Left ventricle myocardium superior (tissue), 1 donor: ENCODE results near the gene NXNL2. TPM values are rescaled to one million over a fixed set of nuclear protein-coding genes. Genes with fewer than 3 reads are reported as not detected.
A peak's percentile ranks its signal among the peaks of the same experiment; 100 is the strongest.

Experiments used
- ATAC-seq: fragments of 200-7000 bp; cut with Tn5 transposase; one replicate; pipeline ENCODE4 v1.9.1; 2020; ENCODE audit warnings: mild to moderate bottlenecking, moderate library complexity
- DNase-seq: peaks from one replicate; pipeline ENCODE4 v3.0.0-alpha.2; 2020
- intact Hi-C: fragments of 100-400 bp; cut with micrococcal nuclease; formaldehyde crosslinking; loops from one replicate; pipeline ENCODE4 v1.11.0; 2022
- total RNA-seq: library from RNA; stranded (reverse); fragmentation: NEBNext Ultra II Directional; extraction: Animal tissue kit (Norgen Biotek cat#: 25700); gene quantifications from one replicate; pipeline ENCODE4 v1.2.1, GENCODE V29; 2021
- donor health status: DM: no; HTN: yes; CAD: no; lungs with severe emphysema.

Gene NXNL2
- total RNA-seq, 1 donor from 2014 or later = not detected

DNA sequence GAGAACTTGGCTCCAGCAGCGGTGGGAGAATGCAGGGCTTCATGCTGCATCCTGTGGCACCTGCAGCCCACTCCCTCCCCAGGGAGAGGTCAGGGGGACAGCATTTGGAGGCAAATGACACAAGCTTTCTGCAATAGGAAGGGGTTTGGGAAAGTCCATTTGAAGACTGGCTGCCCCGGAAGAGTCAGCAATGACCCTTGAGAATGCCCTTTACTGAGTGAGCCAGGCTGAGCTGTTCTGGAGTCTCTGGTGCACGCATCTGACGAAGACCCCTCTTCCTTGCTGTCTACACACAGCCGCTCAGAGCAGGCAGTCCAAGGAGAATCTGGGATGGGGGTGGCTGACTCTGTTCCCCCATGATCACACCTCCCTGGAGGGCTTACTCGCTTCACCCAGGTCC lies 5.5 kb upstream of the NXNL2 start:
- DNase-seq = no peak
- ATAC-seq = no peak
- intact Hi-C loops = no loop called here

DNA sequence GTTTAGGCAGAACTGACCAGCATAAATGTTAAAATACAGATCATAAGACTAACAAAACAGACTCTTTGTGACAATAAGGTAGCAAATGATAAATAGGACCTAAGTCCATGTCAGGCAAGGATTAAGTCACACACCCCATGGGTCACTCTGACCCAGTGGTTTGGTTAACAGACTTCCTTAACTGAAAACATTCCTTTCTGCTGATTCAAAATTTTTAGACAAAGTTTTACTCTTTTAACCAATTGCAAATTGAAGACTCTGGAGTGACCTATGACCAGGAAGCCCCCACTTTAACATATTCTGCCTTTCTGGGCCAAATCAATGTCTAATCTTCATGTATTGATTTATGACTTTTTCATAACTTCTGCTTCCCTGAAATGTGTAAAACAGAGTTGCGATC lies 4.9 kb upstream of the NXNL2 start:
- no peak for DNase-seq
- intact Hi-C loops = no loop called here
- ATAC-seq = no peak

DNA sequence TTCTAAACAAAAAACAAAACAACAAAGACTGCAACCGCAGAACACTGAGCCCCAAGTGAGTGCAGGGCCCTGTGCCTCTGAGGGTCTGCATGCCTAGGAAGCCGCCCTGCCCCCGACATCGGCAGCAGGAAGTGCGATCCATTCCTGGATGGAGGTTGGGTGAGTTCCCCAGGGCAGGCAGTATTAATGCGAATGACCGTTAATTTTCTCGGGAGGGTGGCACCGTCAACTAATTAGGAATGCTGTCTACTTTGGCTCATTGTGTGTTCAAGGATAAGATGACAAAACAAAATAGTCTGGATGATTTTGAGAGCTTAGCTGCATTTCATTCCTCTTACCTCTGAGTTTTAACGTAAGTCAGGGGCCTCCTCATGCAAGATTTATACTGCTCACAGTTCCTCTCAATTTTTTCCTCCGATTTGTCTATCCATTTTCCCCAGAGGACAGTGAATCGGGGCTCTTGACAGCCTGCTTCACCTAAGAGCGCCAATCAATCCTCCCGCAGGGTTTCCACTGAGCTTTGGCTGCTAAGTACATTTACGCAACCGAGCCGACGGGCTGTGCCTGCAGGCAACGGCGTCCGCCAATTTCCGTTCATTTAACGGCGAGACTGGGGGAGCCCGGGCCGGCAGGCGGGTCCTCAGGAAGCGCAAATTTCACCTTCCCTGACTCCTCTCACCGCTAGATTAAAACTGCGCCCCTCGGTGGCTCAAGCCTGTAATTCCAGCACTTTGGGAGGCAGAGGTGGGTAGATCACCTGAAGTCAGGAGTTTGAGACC lies 2.9 kb upstream of the NXNL2 start:
- DNase-seq (peak; percentile 48), ATAC-seq (no peak)
- intact Hi-C loops = no loop called here

DNA sequence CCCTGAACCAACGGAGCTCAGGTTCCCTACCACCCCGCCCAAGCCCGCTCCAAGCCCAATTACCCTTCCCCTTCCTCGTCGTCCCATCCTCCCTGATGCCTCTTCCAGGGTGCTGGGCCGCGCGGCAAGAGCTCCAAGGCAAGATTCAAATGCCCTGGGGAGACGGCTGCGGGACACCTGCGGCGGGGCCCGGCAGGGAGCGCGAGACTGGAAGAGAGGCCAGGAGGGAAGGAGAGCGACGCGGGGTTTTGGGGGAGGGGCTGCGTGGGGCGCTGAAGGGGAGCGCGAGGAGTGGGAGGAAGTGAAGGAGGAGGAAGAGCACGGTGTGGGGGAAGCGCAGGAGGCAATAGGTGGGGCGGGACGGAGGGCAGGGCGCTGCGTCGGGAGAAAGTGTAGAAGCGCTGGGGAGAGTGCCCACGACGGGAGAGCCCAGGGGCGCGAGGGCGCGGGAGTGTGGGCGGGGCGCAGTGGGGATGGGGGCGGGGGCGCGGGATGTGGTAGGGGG lies 975 bp upstream of the NXNL2 start:
- peak; percentile 46 for DNase-seq
- intact Hi-C loops = no loop called here
- peak; percentile 39 for ATAC-seq

DNA sequence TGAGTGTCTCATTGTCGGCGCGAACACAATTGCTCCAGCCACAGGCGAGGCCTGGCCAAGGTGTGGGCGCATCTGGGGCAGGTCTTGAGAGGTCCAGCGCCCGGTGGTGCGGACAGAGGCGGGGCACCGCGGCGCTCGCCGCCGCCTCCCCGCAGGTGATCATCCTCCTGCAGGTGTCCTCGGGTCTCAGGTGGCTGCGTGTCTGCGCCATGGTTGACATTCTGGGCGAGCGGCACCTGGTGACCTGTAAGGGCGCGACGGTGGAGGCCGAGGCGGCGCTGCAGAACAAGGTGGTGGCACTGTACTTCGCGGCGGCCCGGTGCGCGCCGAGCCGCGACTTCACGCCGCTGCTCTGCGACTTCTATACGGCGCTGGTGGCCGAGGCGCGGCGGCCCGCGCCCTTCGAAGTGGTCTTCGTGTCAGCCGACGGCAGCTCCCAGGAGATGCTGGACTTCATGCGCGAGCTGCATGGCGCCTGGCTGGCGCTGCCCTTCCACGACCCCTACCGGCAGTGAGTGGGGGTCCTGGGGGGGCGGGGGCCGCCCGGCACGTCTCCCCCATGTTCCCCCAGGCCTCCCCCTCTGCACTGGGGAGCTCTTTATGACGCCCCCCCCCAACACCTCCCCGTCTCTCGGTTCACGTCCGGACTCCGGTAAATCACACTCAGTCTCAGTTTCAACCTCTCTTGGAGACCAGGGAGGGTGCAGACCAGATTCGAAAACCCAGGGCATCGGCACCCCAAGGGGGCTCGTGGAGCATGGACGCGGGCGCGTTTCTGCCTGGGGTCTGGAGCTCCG lies 446 bp downstream of the NXNL2 start:
- intact Hi-C loops = no loop called here
- peak; percentile 46 for DNase-seq
- ATAC-seq = no peak

DNA sequence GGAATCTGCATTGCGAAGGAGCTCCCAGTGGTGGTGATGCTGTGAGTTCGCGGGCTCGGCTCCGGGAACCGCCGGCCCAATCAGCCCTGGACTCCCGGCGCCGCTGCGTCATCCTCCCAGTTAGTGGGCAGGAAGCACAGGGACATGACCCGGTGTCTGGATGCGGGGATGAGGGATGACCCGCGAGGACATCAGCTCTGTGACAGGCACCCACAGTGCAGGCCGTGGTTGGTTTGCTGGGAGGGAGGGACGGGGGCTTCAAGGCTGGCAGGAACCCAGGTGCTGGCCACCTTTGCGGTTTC lies 996 bp downstream of the NXNL2 start:
- DNase-seq = peak; percentile 34
- intact Hi-C loops = no loop called here
- ATAC-seq = no peak

DNA sequence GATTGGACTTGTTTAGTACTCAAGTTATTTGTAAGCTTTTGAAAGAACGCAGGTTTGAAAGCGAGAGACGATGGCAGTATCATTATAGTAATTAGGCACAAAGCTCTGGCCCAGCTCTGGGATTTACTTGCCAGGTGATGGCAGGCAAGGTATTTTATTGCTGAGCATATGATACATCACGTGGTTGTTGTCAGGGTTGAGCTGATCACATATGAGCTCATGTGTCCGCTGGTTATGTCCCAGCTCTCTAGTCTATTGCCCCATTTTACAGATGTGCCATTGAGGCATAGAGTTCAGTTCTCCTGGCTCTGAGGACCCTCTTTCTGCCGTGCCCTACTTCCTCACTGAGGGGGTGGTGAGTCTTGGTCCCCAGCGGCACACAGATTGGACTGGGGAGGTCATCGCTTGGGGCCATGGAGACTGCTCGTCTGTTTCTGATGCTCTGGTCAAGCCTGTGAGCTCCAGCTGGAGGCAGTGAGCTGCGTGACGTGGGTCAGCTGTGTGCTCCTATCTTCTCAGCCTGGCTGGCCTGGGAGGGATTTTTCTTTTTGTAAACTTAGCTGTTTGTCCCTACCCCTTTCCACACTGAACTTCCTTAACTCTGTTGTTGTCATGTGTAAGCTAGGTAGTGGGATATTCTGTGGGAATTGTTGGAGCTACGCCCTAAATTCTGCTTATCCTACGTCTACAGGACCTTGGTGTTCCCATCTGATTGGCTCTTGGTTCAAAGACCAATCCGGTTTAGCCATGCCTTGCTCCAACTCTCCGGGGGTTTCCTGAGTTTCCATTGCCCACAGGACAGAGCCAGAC lies 2.2 kb downstream of the NXNL2 start:
- ATAC-seq (peak; percentile 15), DNase-seq (peak; percentile 50)
- intact Hi-C loops = no loop called here

DNA sequence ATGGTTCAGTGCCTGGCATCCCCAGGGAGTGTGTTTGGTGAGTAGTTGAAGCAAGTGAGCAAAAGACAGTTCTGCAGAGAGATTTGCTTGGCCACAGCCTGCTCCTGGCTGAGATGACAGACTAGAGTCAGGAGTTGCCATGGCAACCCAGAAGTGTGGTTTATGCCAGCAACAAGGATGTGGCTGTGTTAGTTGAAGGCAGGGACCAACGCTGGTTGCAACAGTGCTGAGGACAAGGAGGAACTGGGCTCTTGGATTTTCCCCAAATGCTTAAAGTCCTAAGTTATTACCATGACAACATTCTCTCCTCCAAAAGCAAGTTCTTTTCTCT lies 2.7 kb downstream of the NXNL2 start:
- intact Hi-C loops = no loop called here
- DNase-seq (peak; percentile 47), ATAC-seq (peak; percentile 57)

DNA sequence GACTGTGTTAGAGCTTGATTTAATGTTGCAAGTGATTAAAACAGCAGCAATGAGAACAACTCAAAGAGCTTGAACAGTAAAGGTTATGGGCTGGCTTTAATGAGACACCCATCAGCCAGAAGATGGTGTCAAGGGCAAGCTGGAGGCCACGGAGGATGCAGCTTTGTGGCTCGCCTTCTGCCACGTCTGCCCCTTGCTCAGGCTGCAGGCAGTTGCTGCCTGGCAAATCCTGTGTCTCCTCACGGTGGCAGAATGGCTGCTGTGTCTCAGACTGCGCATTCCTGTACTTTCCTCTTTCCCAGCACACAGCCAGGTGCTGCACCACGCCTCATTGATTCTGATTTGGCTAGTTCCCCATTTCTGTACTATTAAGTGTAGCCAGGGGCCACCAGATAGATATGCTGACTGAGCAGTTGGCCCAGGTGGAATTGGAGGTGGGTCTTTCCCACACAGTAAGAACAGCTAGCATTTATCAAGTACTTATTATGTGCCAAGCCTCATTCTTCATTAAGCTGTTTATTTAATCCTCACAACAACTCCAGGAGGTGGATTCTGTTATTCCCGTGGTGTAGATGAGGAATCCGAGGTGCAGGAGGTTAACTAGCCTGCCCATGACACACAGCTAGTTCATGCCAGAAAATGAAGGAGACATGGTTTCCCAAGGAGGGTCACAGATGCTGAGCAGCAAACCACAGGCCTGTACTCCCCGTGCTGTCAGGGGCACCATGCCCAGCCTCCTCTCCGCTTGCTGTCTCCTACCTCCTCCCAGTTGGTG lies 3.5 kb downstream of the NXNL2 start:
- no peak for DNase-seq
- intact Hi-C loops = no loop called here
- ATAC-seq = no peak

DNA sequence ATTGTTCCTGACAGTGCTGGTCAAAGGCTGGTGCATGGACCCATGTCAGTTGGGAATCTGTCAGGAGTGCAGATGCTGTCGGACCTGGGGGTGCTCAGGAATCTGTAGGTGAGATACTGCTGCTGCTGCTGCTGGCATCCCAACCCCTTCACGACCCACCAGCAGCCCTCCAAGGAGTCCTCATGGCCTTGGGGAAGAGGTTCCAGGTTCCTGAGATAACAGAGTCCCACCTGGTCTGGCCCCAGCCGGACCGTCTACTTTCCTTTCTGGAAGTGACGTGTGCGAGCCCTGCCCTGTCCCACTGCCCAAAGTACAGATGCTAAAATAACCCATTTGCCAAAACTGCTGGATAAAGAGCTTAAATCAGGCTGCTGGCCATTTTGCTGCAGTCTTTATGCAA lies 4.3 kb downstream of the NXNL2 start:
- intact Hi-C loops = no loop called here
- DNase-seq (no peak), ATAC-seq (no peak)

DNA sequence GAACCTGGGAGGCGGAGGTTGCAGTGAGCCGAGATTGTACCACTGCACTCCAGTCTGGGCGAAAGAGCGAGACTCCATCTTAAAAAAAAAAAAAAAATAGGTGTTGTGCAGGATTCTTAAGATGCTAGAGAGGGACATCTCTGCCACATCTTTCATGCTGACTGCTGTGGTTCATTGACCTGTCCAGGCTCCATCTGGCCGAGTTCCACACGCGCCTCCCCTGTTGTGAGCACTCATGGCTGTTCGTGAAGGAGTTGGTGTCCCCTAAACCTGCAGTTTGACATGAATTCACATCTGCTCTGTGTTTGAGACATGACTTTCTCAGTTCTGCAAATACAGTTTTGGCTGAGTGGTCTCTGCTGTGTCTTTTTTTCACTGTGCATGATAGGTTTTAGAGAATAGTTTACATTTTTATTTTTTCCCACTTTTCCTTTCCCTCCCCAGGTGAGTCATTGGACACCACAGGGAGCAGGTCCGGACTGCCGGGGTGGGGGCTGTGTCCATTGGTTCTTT lies 5.3 kb downstream of the NXNL2 start:
- ATAC-seq (no peak), DNase-seq (no peak)
- intact Hi-C loops = no loop called here

DNA sequence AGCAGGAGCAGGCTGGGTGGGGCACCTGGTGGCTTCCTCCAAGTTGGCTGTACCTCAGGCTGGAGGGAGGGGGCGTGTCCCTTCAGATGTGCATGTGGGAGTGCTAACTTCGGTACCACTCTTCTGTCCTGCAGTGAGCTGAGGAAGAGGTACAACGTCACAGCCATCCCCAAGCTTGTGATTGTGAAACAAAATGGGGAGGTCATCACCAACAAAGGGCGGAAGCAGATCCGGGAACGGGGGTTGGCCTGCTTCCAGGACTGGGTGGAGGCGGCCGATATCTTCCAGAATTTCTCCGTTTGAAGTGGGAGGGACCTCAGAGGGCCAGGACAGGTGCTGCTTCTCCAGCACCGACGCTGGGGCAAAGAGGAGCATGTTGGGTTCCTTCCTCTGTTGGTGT lies 9.3 kb downstream of the NXNL2 start:
- intact Hi-C loops = no loop called here
- DNase-seq = no peak
- ATAC-seq = no peak

DNA sequence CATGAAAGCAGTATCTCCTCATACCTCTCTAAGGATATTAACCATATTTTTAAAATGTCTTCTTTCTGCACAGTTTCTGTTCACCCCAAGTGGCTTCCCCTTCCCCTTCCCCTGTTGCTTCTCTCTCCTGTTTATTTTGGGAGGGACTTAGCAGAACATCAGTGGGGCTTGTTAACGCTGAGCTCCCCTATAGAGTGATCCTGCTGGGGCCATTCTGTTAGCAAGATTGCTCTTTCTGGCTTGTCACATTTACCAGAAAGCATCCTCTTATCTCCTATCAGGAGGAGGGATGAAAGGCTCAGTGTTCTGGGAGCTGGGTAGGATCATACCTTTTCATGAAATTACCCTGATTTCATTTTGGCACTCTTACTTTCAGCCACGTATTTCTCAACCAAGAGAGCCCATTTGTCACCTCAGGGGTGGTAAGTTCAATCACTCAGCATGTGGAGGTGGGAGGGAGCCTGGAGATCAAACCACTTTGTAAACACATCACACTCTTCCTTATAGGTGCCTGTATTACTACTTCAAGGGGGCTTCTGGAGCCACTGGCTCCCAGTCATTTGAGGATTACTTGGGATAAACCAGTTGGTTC lies 16.7 kb downstream of the NXNL2 start:
- no peak for ATAC-seq
- intact Hi-C loops = no loop called here
- DNase-seq = no peak

DNA sequence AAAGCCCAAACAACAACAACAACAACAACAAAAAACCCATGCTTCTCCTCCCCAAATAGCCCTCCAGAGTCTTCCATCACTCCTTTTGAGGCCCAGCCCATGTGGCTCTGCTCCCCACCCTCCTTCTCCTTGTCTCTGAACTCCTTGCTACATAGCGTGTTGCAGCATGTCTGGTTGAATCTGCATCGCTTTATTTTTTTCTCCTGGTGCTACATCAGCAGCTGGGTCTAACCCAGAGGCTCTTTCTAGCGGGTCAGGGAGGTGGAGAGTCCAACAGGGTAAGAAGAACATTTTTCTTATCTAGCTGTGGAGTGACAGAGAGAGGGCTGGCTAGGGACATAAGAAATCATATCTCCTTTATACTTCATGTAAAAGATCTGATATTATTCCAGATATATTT lies 18.4 kb downstream of the NXNL2 start:
- intact Hi-C loops = no loop called here
- DNase-seq = no peak
- no peak for ATAC-seq

DNA sequence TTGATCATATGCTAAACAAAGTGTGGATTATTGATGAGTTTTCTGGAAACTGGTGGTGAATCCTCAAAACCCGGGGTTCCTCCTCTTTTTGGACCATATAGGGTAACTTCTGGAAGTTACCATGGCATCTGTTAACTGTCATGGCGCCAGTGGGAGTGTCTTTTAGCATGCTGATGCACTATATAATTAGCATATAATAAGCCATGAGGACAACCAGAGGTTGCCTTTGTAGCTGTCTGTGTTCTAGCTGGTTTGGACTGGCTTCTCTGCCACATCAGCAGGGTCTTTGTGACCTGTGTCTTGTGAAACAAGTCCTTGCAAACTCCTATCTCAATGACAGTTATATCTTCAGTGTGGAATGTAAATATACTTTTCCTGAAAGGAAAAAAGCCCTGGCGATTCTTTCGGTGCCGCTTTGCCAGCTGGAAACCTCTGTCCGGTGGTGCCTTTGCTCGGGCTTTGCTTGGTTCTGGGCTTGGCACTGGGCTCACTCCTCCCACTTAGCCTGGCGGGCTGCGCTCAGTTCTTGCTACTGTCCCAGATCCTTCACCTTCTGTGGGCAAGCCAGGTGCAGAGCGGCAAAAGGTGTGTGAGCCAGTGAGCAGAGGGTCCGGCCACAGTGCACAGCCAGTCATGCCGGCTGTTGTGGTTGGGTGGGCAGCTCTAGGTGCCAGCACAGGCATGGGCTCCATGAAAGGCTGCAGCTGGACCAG lies 20.4 kb downstream of the NXNL2 start:
- ATAC-seq (no peak), DNase-seq (no peak)
- intact Hi-C loops = no loop called here

DNA sequence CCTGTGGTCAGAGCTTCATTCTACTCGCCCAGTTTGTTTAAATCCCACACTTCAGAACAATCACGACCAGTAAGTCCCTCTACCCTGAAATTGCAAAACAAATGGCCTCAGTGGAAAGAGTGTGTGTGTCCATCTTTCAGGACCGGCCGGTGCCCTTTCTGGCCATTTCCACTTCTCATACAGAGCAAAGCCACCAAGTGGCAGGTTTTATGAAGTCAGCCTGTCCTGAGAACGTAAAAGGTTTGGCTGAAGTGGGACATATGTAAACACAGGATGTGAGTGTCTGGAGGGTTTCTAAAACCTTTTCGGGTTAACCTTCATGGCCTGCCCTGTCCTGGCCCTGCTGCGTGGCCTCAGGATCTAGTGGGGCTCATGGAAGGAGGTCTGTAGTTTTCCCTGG lies 24.7 kb downstream of the NXNL2 start:
- no peak for ATAC-seq
- no peak for DNase-seq
- intact Hi-C loops = no loop called here

DNA sequence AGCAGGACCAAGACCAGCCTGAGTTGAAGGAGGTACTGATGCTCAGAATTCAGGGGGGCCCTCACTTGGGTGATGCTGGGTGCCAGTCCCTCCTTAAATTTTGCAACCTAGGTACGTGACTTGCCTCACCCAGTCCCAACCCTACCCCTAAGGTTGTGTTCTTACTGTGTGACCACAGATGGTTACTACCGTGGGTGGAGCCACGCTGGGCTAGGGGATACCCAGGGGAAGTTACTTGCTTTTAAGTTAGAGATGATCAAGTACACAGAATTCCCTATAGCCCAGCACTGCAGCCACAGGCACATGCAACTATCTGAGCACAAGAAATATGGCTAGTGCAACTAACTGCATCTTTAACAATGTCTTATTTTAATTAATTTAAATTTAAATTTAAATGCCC lies 32.9 kb downstream of the NXNL2 start:
- no peak for ATAC-seq
- intact Hi-C loops = no loop called here

DNA sequence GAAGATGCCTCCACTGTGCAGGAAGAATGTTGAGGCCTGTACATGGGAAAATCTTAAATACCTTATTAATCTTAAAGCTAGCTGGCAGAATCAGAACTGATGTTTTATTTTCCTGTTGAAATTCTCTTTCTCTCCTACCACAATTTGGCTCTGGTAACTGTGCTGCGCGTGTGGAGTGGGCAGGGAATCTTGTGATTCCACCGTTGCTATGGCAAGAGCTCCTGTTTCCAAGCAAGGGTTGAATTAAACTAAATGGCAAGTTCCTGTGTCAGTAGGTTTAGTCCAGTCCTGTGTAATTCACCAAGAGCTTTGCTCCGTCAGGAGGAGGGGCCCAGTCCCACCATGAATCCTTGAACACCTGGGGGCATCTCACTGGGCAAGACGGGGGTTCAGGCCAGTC lies 36.4 kb downstream of the NXNL2 start:
- ATAC-seq (no peak), DNase-seq (no peak)
- intact Hi-C loops = loop anchor here (10.0 kb wide), 1 partner anchor 397 kb away; no protein-coding TSS in a partner anchor

More for the DNA sequence above, 32.9 kb downstream of the NXNL2 start:
- DNase-seq = no peak
